ENCODE measurements around the gene C14orf93. TPM values are rescaled to one million over a fixed set of nuclear protein-coding genes. Genes with fewer than 3 reads are reported as not detected.

The C14orf93 gene
- total RNA-seq, 1 donor from 2014 or later = 14.0 TPM

DNA sequence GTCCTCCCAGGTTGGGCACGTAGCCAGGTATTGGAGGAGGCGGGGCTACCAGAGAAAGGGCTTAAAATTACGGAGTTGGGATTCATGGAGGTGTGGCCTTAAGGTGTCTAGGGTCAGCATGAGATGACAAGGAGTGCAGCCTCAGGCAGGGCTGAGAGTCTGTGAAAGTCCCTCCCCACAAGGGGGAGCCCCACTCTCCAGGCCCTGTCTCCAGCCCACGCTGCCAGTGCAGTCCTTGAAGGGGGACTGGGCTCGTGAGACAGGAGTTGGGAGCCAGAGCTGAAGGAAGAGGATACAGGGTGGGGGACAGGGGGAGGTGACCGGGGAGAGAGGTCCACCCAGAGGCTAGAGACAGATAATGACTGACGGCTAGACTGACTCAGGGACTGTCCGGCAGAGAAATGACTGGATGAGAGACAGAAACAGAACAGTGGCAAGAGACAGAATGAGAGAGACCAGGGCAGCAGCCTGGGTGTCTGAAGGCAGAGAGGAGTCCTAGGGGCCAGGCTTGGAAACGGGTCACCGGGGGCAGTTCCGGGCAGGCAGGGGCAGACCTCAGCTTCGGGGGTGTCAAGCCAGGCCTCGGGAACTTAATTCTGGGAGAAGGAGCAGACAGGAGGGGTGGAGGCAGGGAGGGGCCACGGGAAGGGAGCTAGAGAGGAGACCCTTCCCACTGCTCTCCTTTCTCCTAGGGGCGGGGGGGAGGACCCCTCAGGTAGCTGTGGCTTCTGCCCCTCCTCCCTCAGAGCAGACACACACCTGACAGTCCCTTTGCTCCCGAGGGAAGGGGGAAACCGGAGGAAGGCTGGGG is 46.4 kb upstream of the C14orf93 start:
- Mint-ChIP-seq H3K9me3 (no peaks in the 10 kb centered on the region), H3K4me1 (peaks cover 18% of the 10 kb centered on the region), H3K36me3 (peaks cover 5% of the 10 kb centered on the region), H3K27ac (peak overlapping the region; percentile 80), H3K4me3 (peak overlapping the region; percentile 82), H3K27me3 (ENCODE audit: low read depth) (no peaks in the 10 kb centered on the region)
- peak in 1 of 2 experiments; percentile 71 for DNase-seq (ENCODE audit: low spot score in 2 of 2, unreplicated experiment in 2 of 2)
- peak; percentile 56 for TF ChIP-seq CTCF (IDR thresholded peaks at IDR 0.05; ENCODE audit: unreplicated experiment)

DNA sequence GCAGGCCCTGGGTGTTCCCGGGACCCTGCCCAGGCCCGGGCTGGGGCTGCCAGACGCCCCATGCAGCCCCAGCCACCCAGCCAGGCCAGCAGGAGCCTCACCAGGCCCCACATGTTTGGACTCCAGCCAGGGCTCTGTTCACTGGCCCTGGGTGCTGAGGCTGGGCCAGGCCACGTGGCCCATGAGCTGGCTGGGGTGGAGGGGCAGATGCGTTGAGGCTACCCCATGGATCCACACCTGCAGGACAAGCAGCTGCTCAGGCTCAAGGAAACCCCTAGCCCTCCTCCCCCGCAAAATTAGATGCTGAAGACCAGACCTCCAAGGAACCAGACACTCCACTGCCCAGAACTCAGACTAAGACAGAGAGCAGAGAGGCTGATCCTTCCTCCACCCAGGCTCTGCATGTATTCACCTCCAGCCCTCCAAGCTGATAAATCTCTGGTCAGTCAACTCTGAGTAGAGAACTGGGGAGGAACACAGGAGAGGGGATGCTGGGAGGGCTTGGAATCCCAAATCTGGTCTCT is 45.7 kb upstream of the C14orf93 start:
- H3K27ac Mint-ChIP-seq = peak overlapping the region; percentile 60
- H3K4me1 Mint-ChIP-seq = peaks cover 18% of the 10 kb centered on the region
- no peaks in the 10 kb centered on the region for H3K27me3 Mint-ChIP-seq (ENCODE audit: low read depth)
- peaks cover 5% of the 10 kb centered on the region for H3K36me3 Mint-ChIP-seq
- TF ChIP-seq CTCF (IDR thresholded peaks at IDR 0.05; ENCODE audit: unreplicated experiment) = no peak
- DNase-seq (ENCODE audit: low spot score in 2 of 2, unreplicated experiment in 2 of 2) = no peak
- no peaks in the 10 kb centered on the region for H3K9me3 Mint-ChIP-seq
- peak overlapping the region; percentile 82 for H3K4me3 Mint-ChIP-seq

- no peak for DNase-seq (ENCODE audit: low spot score in 2 of 2, unreplicated experiment in 2 of 2)
- H3K4me1 Mint-ChIP-seq = peaks cover 18% of the 10 kb centered on the region
- H3K27me3 Mint-ChIP-seq (ENCODE audit: low read depth) = no peaks in the 10 kb centered on the region
- H3K9me3 Mint-ChIP-seq = no peaks in the 10 kb centered on the region
- peaks cover 5% of the 10 kb centered on the region for H3K36me3 Mint-ChIP-seq
- H3K27ac Mint-ChIP-seq = no peak overlapping the region
- H3K4me3 Mint-ChIP-seq = no peak overlapping the region
- no peak for TF ChIP-seq CTCF (IDR thresholded peaks at IDR 0.05; ENCODE audit: unreplicated experiment)
Observed at GRCh38 chr14:23055147-23055550, 45.2 kb upstream of the C14orf93 start.

DNA sequence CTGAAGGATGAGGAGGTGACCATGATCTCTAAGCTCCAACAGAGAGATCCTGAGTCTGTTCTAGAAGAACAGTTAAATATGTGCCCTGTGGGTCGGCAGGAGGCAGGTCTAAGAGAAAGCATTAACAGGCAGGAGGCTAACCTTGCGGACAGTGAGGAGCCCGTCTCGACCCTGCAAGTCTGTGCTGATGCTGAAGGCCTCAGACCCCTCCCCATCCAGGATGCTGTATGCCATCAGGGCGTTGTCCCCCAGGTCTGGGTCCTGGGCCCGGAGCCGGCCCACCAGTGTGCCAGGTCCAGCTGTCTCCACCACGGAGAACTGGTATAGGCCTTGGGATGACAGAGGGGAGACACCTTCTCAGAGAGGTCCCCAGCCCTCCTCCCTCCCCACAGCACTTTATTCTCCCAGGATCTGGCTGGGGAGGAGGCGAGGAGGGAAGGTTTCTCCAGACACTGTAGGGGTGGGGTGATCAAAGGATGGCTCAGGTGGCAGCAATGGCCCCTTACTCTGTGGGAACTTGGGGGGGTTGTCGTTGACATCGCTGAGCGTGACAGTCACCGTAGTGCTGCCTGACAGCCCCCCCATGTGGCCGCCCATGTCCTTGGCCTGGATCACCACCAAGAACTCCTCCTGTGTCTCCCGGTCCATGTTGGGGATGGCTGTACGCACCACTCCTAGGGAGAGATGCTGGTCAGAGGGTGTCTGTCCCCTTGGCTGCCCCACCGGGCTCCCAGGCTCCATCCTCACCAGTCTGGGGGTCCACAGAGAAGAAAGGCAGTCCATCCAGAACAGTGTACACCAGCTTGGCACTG is 44.3 kb upstream of the C14orf93 start:
- DNase-seq (ENCODE audit: low spot score in 2 of 2, unreplicated experiment in 2 of 2) = no peak
- no peak overlapping the region for H3K4me3 Mint-ChIP-seq
- H3K36me3 Mint-ChIP-seq = peaks cover 5% of the 10 kb centered on the region

DNA sequence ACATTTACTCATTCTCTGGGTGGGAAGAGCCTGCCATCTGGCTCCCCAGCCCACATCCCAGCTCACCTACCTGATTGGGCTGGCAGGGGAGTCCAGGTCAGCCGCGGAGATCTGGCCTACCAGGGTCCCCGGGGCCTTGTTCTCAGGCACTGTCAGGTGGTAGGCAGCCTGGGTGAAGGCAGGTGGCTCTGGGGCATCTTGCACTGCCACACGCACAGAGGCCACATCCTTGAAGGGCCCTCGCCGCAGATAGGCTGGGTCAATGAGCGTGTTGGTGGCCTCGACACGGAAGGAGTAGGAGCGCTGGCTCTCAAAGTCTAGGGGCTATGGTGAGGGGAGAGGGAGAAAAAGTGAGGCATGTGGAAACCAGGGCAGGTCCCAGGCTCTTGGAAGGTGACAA is 43.5 kb upstream of the C14orf93 start:
- no peaks in the 10 kb centered on the region for H3K27me3 Mint-ChIP-seq (ENCODE audit: low read depth)
- TF ChIP-seq CTCF (IDR thresholded peaks at IDR 0.05; ENCODE audit: unreplicated experiment) = no peak
- H3K27ac Mint-ChIP-seq = no peak overlapping the region
- DNase-seq (ENCODE audit: low spot score in 2 of 2, unreplicated experiment in 2 of 2) = no peak
- peaks cover 18% of the 10 kb centered on the region for H3K4me1 Mint-ChIP-seq
- H3K4me3 Mint-ChIP-seq = no peak overlapping the region
- no peaks in the 10 kb centered on the region for H3K9me3 Mint-ChIP-seq
- H3K36me3 Mint-ChIP-seq = peaks cover 8% of the 10 kb centered on the region

More for the DNA sequence above, 44.3 kb upstream of the C14orf93 start:
- no peak for TF ChIP-seq CTCF (IDR thresholded peaks at IDR 0.05; ENCODE audit: unreplicated experiment)
- Mint-ChIP-seq H3K27ac (no peak overlapping the region), H3K9me3 (no peaks in the 10 kb centered on the region), H3K27me3 (ENCODE audit: low read depth) (no peaks in the 10 kb centered on the region), H3K4me1 (peaks cover 18% of the 10 kb centered on the region)
